Cardiac muscle cell (in vitro differentiated cells and primary cell): ENCODE measurements around the gene AFM. TPM values are rescaled to one million over a fixed set of nuclear protein-coding genes. Genes with fewer than 3 reads are reported as not detected.

Experiments used
- DNase-seq, 2 donors: peaks; one replicate each; pipeline versions ENCODE4 v3.0.0 to v3.0.0-alpha.2; 2010 to 2017; ENCODE audit warnings: low read depth in 1 of 2, low spot score in 1 of 2
- H3K27ac ChIP-seq: fragments of 200-600 bp; sonication (generic); 2 replicates; pipeline ENCODE4 v1.5.1; 2016
- H3K27me3 ChIP-seq: fragments of 200-600 bp; sonication (generic); 2 replicates; pipeline ENCODE4 v1.6.0; 2016; ENCODE audit warnings: control low read depth
- H3K36me3 ChIP-seq: fragments of 200-600 bp; sonication (generic); 2 replicates; pipeline ENCODE4 v1.5.1; 2016; ENCODE audit warnings: control low read depth
- H3K4me1 ChIP-seq: fragments of 200-600 bp; sonication (generic); 2 replicates; pipeline ENCODE4 v1.8.1; 2017; ENCODE audit warnings: low read depth, mild to moderate bottlenecking, mixed run types
- H3K4me3 ChIP-seq: fragments of 200-600 bp; sonication (generic); 2 replicates; pipeline ENCODE4 v1.5.1; 2016; ENCODE audit warnings: mild to moderate bottlenecking
- H3K9me3 ChIP-seq: fragments of 200-600 bp; sonication (generic); 2 replicates; pipeline ENCODE4 v1.5.1; 2017; ENCODE audit warnings: low read depth, mild to moderate bottlenecking, control low read depth
- polyA plus RNA-seq: library from polyadenylated mRNA; unstranded; fragments of >200 nt; fragmentation: Nextera tagmentation; extraction: Ambion mirVana; gene quantifications from 2 replicates; pipeline ENCODE4 v1.2.1, GENCODE V29; 2016
- total RNA-seq: library from RNA; depleted of rRNA; stranded (reverse); fragments of >200 nt; gene quantifications from 2 replicates; pipeline ENCODE4 v1.2.3, GENCODE V29; 2016
- TF ChIP-seq, protein P1 (sequence below): IDR thresholded peaks from 2 replicates; pipeline ENCODE4 v1.5.1; 2012; ENCODE audit warnings: low read depth, mild to moderate bottlenecking, low read length

The AFM gene
- total and polyA plus RNA-seq, 2 experiments from 2014 or later, result 0.06 TPM; not detected in 1

DNA sequence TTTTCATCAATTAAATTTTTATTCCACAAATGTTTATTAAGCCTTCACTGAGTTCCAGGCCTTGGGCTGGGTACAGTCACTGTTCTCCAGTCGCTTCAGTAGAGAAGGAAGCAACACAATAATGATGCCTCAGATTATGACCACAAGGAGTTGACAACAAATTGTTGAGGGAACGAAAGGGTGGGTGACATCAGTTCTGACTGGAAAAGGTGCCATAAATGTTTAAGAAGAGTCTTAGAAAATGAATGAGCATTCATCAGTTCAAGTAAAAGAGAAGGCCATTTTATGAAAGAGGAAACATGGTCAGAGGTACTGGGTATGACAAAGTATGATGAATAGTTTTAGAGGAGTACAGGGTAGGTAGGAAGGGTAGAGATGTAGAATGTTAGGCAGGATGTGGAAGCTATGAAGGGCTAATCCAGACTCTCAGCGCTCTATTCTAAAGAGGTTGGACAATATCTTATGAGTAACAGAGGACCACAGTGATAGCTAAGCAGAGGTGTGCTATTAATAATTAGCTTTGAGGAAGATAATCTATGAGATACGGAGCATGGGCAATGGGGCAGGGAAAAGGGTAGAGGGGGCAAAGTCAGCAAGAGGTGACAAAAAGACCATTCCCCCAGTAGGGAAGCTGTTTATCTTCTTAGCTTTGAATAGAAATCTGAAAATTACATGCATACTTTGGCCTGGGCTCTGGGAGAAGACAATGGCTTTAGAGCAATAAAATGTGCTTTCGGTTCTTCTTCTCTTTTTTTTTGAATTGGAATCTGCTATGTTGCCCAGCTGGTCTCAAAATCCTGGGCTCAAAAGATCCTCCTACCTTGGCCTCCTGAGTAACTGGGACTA, 25.1 kb upstream of the AFM start:
- Histone ChIP-seq H3K27ac (no peak overlapping the region), H3K4me3 (no peak overlapping the region), H3K27me3 (no peaks in the 10 kb centered on the region), H3K9me3 (no peaks in the 10 kb centered on the region), H3K4me1 (peaks cover 9% of the 10 kb centered on the region), H3K36me3 (no peaks in the 10 kb centered on the region)
- TF ChIP-seq, protein P1, sequence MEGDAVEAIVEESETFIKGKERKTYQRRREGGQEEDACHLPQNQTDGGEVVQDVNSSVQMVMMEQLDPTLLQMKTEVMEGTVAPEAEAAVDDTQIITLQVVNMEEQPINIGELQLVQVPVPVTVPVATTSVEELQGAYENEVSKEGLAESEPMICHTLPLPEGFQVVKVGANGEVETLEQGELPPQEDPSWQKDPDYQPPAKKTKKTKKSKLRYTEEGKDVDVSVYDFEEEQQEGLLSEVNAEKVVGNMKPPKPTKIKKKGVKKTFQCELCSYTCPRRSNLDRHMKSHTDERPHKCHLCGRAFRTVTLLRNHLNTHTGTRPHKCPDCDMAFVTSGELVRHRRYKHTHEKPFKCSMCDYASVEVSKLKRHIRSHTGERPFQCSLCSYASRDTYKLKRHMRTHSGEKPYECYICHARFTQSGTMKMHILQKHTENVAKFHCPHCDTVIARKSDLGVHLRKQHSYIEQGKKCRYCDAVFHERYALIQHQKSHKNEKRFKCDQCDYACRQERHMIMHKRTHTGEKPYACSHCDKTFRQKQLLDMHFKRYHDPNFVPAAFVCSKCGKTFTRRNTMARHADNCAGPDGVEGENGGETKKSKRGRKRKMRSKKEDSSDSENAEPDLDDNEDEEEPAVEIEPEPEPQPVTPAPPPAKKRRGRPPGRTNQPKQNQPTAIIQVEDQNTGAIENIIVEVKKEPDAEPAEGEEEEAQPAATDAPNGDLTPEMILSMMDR, result no peak
- DNase-seq, result no peak

DNA sequence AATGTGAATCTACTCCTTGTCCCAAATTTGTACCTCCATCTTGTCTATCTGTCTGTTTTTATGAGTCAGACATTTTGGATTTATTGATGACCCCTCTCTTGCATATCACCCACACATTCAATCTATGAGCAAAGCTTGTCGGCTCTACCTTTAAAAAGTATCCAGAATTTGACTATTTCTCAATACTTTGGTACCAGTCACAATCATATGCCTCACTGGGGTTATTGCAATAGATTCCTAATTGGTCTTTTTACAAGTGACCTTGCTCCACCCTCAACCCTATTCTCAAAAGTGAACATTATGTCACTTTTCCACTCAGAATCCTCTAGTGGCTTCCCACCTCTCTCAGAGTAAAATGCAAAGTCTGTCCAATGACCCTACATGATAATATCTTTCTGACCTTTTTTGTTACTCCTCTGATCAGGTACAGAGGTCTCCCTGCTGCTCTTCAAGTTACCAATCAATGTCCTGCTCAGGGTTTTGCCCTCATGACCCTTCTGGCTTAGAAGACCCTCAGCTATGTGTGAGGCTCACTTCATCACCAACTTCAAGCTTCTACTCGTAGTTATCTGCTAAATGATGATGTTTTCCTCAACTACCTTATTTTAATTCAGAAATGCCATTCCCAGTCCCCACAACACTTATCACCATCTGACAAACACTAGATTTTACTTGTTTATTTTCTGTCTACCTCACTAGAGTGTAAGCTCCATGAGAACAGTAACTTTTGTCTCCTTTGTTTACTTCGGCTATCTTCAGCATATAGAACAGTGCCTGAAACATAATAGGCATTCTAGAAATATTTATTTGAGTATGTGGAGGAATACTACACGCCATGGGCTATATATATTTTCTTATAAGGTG, 23.1 kb upstream of the AFM start:
- Histone ChIP-seq H3K27me3 (no peaks in the 10 kb centered on the region), H3K4me1 (peaks cover 6% of the 10 kb centered on the region), H3K9me3 (no peaks in the 10 kb centered on the region), H3K4me3 (no peak overlapping the region), H3K27ac (no peak overlapping the region), H3K36me3 (no peaks in the 10 kb centered on the region)
- no peak for DNase-seq
- TF ChIP-seq, protein P1, result no peak

DNA sequence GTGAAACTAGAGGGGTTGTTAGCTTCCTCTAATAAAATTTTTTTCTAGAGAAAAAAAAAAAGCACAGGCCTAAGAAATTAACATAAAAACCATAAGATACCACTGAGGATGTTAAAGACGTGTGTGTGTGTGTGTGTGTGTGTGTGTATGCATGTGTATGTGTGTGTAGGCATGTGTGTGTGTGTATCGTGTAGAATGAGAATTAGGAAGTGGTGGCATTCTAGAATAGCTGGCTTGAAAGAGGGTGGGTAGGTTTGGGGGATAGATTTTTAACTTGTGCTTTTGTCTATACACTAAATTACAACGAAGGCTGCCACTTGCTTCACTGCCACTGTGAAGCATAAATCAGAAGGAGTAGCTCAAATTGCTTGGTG, 22.5 kb upstream of the AFM start:
- H3K27ac ChIP-seq, result no peak overlapping the region
- H3K4me3 ChIP-seq, result no peak overlapping the region
- TF ChIP-seq, protein P1, result no peak
- H3K36me3 ChIP-seq, result no peaks in the 10 kb centered on the region
- no peak for DNase-seq
- no peaks in the 10 kb centered on the region for H3K4me1 ChIP-seq
- H3K27me3 ChIP-seq, result no peaks in the 10 kb centered on the region
- no peaks in the 10 kb centered on the region for H3K9me3 ChIP-seq

DNA sequence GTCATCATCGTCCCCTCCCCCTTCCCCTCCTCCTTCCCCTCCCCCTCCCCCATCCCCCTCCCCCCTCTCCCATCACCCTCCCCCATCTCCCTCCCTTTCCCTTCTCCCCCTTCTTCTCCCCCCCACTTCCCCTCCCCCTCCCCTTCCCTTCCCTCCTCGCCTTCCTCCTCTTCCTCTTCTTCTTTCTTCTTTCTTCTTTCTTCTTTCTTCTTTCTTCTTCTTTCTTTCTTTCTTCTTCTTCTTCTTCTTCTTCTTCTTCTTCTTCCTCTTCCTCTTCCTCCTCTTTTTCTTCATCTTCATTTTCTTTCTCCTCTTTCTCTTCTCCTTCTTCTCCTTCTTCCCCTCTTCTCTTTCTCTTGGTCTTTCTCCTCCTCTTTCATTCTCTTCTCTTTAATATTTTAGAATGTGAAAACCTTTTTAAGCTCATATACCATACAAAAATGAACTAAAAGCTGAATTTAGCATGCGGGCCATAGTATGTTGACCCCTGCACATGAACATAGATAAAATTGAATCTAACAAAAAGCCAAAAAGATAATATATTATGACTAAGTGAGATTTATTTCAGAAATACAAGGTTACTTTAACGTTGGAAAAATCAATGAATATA, 20.5 kb upstream of the AFM start:
- H3K9me3 ChIP-seq, result no peaks in the 10 kb centered on the region
- H3K4me3 ChIP-seq, result no peak overlapping the region
- TF ChIP-seq, protein P1, result no peak
- H3K4me1 ChIP-seq, result no peaks in the 10 kb centered on the region
- H3K36me3 ChIP-seq, result no peaks in the 10 kb centered on the region
- DNase-seq, result no peak
- no peak overlapping the region for H3K27ac ChIP-seq
- no peaks in the 10 kb centered on the region for H3K27me3 ChIP-seq

DNA sequence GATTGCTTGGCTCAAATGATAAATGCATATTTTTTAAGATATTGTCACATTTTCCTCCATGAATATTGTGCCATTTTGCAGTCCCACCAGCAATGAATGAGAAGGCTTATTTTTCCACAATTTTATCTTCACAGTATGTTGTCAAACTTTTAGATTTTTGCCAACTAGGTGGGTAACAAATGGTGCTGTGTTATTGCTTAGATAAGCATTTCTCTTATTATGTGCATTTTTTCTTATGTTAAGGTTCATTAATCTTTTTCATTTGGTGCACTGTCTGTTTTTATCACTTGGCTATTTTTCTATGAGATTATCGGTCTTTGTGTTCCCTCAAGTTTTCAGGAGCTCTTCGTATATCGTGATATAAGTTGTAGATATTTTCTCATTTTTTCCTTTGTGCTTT, 13.4 kb upstream of the AFM start:
- Histone ChIP-seq H3K4me1 (no peaks in the 10 kb centered on the region), H3K36me3 (no peaks in the 10 kb centered on the region), H3K4me3 (no peak overlapping the region), H3K9me3 (no peaks in the 10 kb centered on the region), H3K27ac (no peak overlapping the region), H3K27me3 (no peaks in the 10 kb centered on the region)
- DNase-seq, result no peak
- TF ChIP-seq, protein P1, result no peak
